ENCODE results near the gene ZNF362. TPM values are rescaled to one million over a fixed set of nuclear protein-coding genes. Genes with fewer than 3 reads are reported as not detected.

ZNF362 gene
- polyA plus RNA-seq, 1 of the 3 experiments (the other 2 are of a cell fraction): 17.1 TPM

- Histone ChIP-seq H3K4me3 (ENCODE audit: low read depth in 2 of 2, low read length in 1 of 2) (no peak overlapping the region), H3K9ac (no peak overlapping the region), H3K27me3 (ENCODE audit: insufficient read depth) (no peaks in the 10 kb centered on the region), H2AFZ (ENCODE audit: low read depth) (no peak overlapping the region), H3F3A (replicated peaks; ENCODE audit: insufficient read depth) (no peaks in the 10 kb centered on the region), H3K36me3 (replicated peaks in 1 of 2; ENCODE audit: control insufficient read depth in 1 of 2, insufficient read depth in 2 of 2, low read length in 1 of 2) (peaks cover 6 to 13% of the 10 kb centered on the region in 2 experiments), H3K79me2 (ENCODE audit: insufficient read depth) (peaks cover 95% of the 10 kb centered on the region), H3K4me1 (ENCODE audit: control insufficient read depth in 1 of 2, insufficient read depth in 2 of 2, low read depth in 1 of 2, low read length in 1 of 2) (peaks cover 0 to 21% of the 10 kb centered on the region in 2 experiments; a peak in 1 of 4 replicates), H3K9me2 (no peaks in the 10 kb centered on the region), H4K20me1 (ENCODE audit: insufficient read depth) (peaks cover 94% of the 10 kb centered on the region), H3K27ac (ENCODE audit: low read depth in 2 of 2, low read length in 1 of 2) (no peak overlapping the region), H3K9me3 (no peaks in the 10 kb centered on the region), H3K4me2 (no peak overlapping the region)
- WGBS (ENCODE audit: low lambda C conversion rate): 89% methylated on average over 10 of the region's 10 CpGs
- DNase-seq: no peak
- TF ChIP-seq FOXM1 (IDR thresholded peaks at IDR 0.05; ENCODE audit: low read depth): no peak
- TF ChIP-seq MEF2A (IDR thresholded peaks at IDR 0.05; ENCODE audit: borderline replicate concordance, low read depth): no peak
- TF ChIP-seq NRF1 (IDR thresholded peaks at IDR 0.05; ENCODE audit: low read depth, low read length): no peak
- no peak for TF ChIP-seq REST (IDR thresholded peaks at IDR 0.05; ENCODE audit: low read depth, low read length)
- TF ChIP-seq FOSL2 (IDR thresholded peaks at IDR 0.05; ENCODE audit: borderline replicate concordance, low read depth): no peak
- ChIA-PET CTCF (interaction anchor here (0.7 to 2.1 kb wide), 2 partner anchors 11 to 30 kb away, joined by 3 to 11 read pairs; no protein-coding TSS in a partner anchor), POLR2A (no interaction called here)
Measured at GRCh38 chr1:33265780-33266605, 9.7 kb downstream of the ZNF362 start.

GRCh38 chr1:33266766-33267165 lies 10.5 kb downstream of the ZNF362 start:
- H3K79me2 ChIP-seq (ENCODE audit: insufficient read depth): peaks cover 92% of the 10 kb centered on the region
- no peaks in the 10 kb centered on the region for H3K9me3 ChIP-seq
- no peaks in the 10 kb centered on the region for H3K27me3 ChIP-seq (ENCODE audit: insufficient read depth)
- no peak overlapping the region for H3K4me3 ChIP-seq (ENCODE audit: low read depth in 2 of 2, low read length in 1 of 2)
- ChIA-PET POLR2A (no interaction called here), CTCF (interaction anchor here (1.3 kb wide), 1 partner anchor 32 kb away, joined by 5 read pairs; no protein-coding TSS in a partner anchor)
- no peak for DNase-seq
- no peak overlapping the region for H3K9ac ChIP-seq
- peaks cover 6 to 13% of the 10 kb centered on the region in 2 experiments for H3K36me3 ChIP-seq (replicated peaks in 1 of 2; ENCODE audit: control insufficient read depth in 1 of 2, insufficient read depth in 2 of 2, low read length in 1 of 2)
- WGBS (ENCODE audit: low lambda C conversion rate): 92% methylated on average over 3 of the region's 6 CpGs
- H3K4me2 ChIP-seq: no peak overlapping the region
- no peaks in the 10 kb centered on the region for H3K9me2 ChIP-seq
- peaks cover 94% of the 10 kb centered on the region for H4K20me1 ChIP-seq (ENCODE audit: insufficient read depth)
- H2AFZ ChIP-seq (ENCODE audit: low read depth): no peak overlapping the region
- no peak overlapping the region for H3K27ac ChIP-seq (ENCODE audit: low read depth in 2 of 2, low read length in 1 of 2)
- H3K4me1 ChIP-seq (ENCODE audit: control insufficient read depth in 1 of 2, insufficient read depth in 2 of 2, low read depth in 1 of 2, low read length in 1 of 2): peaks cover 0 to 14% of the 10 kb centered on the region in 2 experiments; a peak in 1 of 4 replicates
- no peaks in the 10 kb centered on the region for H3F3A ChIP-seq (replicated peaks; ENCODE audit: insufficient read depth)
- no peak for TF ChIP-seq MXI1 (IDR thresholded peaks at IDR 0.05; ENCODE audit: low read depth, low read length)
- no peak for TF ChIP-seq CHD2 (IDR thresholded peaks at IDR 0.05; ENCODE audit: low read length, partially characterized antibody)
- no peak for TF ChIP-seq RFX5 (IDR thresholded peaks at IDR 0.05; ENCODE audit: low read length)
- TF ChIP-seq MEF2A (IDR thresholded peaks at IDR 0.05; ENCODE audit: borderline replicate concordance, low read depth): no peak
- no peak for TF ChIP-seq CTCF (IDR thresholded peaks at IDR 0.05)
- TF ChIP-seq YY1 (IDR thresholded peaks at IDR 0.05; ENCODE audit: low read depth): no peak

All from SK-N-SH (cell line).